ENCODE data around the gene MIPEP.

GRCh38 chr13:23766283-23766682, 122.9 kb downstream of the MIPEP start:
- TF ChIP-seq CTCF (IDR thresholded peaks at IDR 0.05) (no peak), POLR2AphosphoS5 (IDR thresholded peaks at IDR 0.05) (no peak), POLR2A (IDR thresholded peaks at IDR 0.05; ENCODE audit: low read depth) (no peak)
